GM18499 (cell line): ENCODE measurements around the gene PARVA.

ENCODE experiments used
- ATAC-seq: cut with Tn5 transposase; IDR thresholded peaks from one replicate; pipeline ENCODE4 v1.9.1; 2021; ENCODE audit warnings: moderate number of reproducible peaks; ENCODE audit not compliant: insufficient read depth, unreplicated experiment

Gene PARVA

DNA sequence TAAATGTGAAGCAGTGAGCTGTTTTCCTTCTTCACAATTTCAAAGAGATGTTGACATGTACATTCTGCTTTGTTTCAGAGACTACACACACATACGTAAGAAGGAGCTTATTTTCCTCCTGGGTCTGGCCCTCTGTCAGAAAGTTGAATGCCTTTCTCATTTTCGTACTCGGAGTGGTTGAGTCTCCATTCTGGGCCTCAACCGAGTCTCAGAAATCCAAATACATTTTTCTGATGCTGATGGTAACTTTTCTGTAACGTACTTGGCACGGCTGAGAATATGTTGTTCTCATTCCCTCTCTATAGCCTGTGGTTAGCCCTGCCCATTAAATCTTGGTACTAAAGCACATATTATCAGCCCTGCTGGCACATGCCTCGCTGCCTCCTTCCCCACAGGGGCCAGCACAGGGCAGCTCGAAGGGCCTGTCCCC lies 25.3 kb downstream of the PARVA start:
- ATAC-seq: no peak

DNA sequence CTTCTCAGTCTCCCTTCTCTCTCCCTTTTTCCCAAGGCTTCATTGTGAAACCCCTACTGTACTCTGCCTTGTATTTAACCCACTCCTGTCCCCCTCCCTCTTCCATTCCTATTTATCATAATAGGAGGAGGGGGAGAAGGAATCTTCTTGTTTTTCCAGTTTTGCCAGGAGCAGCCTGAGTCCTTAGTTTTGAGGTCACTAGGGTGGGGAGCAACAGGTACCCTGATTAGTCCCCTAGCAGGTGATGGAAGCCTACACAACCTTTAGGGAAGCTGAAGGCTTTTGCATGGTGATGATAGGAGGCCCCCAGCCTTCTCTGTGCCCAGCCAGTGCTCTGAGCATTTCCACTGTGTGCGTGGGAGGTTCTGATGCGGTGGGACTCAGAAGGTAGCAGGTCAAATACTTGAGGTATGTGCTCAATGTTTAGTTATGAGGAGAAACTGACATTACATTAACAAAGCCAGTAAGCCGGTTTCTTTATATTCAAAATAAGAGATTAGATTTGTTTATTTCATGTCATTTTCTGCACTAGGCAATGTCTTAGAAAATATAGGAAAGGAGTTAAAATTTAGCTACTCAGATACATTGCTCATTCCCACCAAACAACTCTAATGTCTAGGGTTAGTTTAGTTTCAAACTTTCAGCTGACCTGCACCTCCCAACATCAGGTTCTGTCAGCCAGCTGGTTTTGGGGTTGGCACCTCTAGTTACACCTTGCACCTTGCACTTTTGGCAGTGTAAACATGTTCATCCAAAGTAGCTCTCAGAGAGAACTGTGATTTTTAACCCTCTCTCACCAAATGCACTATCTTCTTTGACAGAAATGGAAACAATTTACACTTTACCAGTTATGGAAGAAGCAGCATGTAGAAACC lies 26.0 kb downstream of the PARVA start:
- ATAC-seq: no peak

DNA sequence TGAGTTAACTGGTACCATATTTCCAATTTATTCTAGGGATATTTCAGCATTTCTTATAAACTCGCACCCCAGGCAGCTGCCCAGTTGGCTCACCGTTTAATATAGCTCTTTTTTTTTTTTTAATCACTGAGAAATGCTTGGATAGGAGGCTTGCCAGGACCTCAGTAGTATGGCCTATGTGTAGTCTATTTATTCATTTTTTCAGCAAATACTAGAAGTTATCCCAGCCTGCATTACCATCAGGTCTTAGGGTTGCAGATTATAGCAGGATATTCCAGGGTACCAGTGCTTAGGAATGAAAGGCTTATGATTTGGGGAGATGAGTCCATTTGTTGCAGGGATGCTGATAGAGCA lies 26.6 kb downstream of the PARVA start:
- no peak for ATAC-seq

DNA sequence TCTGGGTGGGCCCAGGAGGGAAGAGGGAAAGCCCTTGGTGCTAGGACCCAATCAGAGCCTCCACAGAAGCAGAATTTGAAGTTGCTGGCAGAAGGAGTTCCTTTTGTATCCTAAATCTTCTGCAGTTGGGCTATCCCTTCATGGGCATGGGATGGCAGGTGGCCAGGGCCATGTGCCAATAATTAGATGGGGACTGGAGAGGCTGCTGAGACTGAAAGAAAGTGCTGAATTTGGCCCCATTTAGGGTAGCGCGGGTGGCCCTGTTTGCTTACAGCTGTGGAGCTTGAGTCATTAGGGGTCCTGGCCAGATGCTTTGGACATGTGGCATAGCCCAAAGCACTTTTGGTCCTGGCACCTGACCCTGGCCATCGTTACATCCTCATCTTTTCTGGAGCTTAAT lies 27.1 kb downstream of the PARVA start:
- no peak for ATAC-seq

DNA sequence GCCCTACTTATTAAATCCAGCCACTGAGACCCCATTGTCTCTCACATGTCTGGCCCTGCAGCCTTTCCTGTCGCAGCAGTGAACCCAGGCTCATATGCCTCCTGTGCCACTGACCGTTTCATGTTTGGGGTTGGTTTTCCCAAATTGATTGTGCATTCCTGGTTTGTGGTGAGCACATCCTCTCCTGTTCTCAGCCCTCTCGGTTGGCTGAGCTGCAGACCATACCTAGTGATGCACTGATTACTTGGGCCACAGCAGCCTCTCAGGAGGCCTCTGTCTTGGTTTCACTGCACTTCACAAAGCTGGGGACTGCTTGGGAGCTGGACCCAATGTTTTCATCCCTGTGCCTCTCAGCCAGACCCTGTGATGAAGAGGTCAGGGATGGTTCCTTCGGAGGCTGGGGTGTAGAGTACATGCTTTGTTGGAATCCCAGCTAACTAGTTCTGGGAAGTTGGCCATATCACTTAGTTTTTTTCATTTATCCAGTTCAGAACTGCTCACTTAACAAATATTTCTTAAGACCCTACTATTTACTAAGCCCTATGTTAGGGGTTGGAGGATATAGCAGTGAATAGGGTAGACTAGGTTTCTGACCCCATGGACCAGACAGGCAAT lies 30.9 kb downstream of the PARVA start:
- ATAC-seq: no peak

DNA sequence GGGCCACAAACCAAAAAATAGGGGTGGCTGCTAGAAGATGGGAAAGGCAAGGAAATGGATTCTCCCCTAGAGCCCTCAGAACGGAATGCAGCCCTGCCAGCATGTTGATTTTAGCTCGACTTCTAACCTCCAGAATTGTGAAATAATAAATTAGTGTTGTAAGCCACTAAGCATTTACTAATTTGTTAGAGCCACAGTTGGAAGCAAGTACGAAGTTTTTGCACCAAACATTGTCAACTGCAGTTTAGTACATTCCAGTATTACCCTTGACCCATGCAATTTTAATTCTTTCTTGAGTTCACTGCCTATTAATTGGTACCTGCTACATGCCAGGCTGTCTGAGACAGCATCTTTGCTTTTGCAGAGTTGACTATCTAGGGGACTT lies 32.2 kb downstream of the PARVA start:
- ATAC-seq: no peak

DNA sequence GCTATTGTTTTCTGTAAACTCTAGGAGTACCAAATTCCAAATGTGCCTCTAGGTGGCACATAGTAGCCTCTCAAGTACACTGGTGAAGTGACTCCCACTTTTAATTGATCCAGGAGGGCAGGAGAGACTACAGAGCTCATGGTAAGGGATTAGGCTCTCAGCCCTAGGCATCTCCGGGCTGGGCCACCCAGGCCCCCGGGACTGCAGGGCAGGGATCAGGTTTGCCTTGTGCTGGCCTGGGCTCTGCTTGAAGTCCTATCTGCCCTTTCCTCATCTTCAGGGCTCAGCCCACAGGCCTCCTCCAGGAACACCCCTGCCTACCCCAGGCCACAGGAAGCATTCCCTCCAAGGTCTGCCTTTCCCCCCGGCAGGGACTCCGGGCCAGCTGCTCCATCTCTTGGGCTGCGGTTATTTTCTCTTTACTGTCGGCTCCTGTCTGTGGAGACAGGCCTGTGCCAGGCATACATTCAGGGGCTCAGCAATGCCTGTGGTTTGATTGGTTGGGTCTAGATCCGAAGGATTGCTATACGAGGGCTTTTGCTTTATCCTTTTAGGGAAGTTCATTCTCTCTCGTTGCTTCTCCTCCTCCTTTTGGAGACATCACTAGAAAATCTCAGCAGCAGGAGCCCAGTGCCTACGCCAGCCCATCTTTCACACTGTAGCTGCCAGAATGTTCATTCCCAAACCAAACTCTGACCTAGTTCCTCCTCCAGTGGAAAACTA lies 32.8 kb downstream of the PARVA start:
- ATAC-seq: no peak

DNA sequence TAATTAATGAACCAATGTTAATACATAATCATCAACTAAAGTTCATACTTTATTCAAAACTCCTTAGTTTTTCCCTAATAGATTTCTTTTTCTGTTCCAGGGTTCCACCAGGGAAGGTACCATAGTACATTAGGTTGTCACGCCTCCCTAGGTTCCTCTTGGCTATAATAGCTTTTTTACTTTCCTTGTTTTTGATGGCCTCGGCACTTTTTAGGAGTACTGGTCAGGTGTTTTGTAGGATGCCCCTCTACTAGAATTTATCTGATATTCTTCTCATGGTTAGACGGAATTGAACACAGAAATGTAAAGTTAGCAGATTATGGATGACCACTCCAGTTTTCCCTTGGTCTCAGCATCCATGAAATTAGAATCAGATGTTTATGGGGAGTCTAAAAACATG lies 34.0 kb downstream of the PARVA start:
- no peak for ATAC-seq

DNA sequence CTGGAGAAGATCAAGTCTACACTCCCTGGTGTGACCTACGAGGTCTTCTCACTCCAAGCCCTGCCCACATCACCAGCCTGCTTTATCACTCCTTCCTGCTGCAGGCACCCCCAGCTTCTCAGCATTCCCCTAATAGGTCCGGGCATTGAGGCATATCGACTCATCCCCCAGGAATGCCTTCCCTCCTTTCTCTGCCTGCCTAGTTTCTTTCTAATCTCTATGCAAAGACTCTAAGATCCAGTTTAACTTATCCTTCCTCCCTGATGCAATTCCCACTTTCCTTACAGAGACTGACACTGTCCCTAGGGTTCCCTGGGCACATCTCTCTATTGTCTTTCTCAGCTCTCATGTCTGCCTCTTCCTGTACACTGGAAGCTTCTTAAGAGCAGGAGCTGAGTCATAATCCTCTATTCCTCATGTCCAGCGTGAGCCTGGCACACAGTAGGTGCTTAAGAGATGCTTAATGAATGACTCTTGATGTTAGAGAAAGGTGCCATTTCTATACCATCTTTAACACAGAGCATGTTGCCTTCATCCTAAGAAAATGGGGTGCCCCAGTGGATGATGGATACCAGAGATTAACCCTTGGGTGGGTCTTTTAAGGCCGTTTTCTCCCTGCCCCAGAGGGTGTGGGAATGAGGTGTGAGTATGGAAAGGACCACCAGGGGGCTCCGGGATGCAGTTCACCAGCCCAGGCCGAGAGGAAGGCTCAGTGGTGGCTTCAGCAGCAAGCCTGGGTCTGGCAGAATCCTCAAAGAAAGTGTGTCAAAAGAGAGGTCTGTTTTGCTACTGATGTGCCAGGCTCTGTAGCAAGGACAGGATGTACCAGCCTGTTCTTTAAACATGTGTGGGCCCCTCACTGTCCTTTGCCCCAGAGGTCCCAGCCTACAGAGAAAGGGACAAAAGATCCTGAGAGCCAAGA lies 34.7 kb downstream of the PARVA start:
- no peak for ATAC-seq

DNA sequence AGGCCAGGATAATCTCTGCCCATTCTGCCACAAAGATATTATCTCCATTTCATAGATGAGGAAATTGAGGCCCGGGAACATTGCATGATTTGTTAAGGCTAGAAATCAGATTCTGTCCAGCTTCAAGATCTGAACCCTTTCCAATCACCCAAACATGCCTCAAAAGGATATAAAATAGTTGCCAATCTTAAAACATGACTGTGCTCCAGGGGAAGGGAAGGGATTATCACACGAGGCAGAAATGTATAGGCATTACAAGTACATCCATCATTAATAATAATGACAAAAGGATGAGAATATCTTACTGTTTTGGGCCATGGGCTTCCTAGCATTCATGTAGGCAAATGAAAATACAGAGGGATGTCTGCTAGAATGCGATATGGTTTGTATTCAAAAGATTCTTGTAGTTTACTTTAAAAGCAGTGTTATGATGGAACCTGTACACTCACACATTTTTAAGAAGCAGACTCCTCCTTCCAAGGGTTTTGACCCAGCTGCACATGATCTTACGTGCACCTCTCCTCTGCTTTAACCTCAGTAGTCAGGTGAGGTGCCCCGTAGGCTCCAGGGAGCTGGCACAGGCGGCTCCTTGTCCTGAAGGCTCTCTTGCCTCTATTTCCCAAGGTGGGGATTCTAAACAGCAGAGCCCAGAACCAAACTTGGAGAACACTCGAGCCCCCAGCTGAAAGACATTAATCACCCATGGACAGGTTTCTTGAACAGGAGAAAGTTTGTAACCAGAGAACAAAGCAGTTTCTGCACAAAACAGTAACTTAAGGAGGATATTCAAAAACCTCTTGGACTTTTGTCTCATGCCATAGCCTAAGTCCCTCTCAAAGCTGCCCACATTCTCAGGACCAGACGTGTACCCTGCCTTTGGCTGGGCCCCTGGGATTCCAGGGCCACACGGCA lies 36.0 kb downstream of the PARVA start:
- ATAC-seq: no peak

DNA sequence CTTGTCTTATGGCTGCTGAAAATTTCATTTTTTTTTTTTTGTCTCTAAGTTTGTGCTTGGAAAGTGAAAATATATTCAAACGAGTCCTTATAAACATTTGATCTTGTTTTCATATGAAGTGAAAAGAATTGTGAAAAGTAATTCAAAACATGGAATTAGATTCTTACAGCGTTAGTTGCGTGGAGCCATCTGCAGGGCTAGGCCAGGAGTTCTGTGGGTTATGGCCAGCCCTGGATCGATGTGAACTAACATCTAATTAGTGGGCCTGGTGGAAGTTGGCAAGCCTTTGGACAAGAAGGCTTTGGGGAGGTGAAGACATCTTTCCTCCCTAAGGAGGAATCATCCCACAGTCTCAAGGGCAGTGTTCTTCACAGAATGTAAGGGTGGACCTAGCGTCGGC lies 37.2 kb downstream of the PARVA start:
- ATAC-seq: no peak

DNA sequence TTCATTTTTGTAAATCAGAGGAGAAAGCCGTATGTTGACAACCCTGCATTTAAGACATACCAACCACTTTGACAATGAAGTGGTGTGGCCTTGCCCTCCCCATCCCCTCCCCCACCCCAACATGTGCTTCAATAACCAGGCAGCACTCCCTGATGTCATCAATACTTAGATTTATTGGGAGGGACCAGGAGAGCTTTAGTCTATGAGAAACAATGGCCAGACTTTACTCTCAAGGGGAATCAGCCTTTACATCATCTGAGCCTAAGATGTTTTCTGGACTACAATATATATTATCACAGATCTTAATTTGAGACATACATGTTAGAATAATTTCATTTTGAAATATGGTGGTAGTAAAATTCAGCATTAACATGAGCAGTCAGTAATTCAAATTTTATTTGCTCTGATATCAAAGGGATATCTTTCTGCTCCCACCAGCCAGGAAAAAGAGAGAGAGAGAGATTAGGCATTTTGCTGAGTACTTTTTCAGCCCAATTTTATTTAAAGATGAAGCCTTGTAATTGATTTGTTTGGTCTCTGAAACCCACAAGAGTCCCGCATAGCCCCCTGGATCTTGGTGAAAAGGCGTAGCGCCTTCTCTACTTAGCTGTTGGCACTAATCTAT lies 38.1 kb downstream of the PARVA start:
- no peak for ATAC-seq

DNA sequence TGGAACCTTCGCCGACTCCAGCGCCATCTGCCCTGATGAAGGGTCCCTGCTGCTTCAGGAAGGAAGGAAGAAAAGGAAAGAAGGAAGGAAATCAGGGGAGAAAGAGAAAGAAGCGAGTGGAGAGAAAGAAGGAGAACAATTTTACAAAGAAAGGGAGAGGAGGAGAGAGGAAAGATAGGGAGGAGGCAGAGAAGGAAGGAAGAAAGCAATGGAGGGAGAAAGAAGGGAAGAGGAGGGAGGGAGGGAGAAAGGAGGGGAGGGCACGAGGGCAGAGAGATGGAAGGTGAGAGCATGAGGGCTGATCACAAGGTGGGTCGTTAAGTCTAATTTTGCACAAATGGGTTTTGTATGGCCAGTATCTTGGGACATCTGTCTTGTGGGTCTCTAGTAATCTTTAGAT lies 39.2 kb downstream of the PARVA start:
- no peak for ATAC-seq

DNA sequence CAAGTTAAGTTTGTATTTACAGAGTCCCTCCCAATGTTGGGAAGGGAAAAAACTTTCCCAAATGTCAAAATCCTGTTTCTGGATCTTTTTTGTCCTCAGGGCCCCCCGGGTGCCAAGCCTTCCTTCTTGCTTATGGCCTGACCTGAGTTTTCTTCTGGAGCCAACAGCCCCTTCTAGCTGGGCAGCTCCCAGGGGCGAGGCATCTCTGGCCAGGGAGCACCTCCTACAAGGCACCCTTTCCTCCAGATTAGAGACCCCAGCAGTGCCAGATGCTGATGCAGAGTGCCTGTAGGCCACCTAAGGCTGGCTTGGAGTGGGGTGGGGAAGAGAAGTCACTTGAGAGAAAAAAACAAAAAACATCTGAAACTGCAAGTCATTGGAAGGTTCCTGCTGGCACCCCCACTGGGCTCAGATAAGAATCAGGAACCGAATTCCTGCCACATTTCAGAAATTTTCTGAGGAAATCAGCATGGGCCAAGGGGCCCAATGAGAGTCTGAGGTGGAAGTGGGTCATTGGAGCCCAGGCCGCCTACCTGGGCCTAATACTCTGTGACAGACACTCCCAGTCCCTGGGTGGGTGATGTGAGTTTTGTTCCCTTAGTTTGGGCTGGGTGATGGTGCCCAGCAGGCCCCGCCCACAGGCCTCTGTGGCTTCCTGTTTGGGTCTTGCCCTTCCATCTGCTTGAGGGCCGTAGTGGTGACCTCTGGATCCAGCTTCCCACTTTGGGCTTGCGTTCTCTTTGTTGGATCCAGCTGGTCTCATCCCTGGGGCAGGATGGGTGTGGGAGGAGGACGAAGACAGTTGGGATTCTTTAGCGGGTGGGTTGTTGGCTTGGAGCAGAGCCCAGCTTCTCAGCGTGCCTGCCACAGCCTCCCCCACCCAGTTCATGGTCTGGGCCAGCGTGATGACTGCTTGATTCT lies 40.6 kb downstream of the PARVA start:
- no peak for ATAC-seq

DNA sequence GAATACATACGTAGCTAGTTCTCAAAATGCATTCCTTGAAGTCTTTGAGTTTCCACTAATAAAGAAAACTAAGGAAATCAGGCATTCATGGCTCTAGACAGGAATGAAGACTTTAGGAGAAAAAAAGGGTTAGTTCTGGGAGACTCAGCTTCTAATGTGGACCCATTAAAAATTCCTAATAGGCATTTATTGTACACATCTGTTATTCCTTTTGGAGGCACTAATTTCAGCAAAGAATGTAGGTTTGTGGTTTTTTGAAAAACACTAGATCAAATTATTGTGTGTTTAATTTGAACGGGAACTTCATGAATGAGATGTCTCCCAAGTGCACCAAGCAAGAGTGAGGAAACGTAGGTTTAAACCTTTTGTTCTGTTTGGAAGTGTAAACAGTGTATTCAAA lies 42.7 kb downstream of the PARVA start:
- ATAC-seq: no peak

DNA sequence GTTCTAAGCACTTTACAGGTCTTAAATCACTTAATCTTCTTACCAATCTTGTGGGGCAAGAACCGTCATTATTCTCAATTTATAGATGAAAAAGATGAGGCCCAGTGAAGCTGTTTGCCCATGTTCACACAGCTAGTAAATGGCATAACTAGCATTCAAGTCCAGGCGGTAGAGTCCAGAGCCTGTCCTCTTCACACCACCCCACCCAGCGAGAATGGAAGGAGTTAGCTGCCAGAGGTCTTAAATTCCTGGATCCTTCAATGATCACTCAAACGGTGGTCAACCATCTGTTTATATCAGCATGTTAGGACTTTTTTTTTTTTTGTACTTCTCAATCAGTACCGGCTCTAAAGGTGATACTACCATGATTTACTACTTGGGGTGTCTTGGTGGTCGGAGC lies 43.3 kb downstream of the PARVA start:
- no peak for ATAC-seq

DNA sequence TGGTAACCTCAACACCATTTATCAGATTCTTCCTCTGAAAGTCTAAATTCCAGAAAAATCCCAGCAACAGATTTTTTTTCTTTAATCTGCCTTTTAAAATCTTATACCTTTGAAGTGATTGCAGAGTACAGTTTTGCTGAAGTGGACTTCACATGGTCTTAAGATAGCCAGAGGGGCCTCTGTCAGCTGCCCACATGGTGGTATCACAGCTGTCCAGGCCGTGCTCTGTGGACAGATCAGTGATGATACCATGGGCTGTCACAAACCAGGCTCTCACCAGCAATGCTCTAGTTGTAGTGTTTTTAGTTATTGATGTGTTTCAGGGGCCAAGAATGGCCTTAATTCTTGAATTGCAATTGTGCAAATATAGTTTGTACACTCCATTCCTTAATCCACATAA lies 44.0 kb downstream of the PARVA start:
- no peak for ATAC-seq

DNA sequence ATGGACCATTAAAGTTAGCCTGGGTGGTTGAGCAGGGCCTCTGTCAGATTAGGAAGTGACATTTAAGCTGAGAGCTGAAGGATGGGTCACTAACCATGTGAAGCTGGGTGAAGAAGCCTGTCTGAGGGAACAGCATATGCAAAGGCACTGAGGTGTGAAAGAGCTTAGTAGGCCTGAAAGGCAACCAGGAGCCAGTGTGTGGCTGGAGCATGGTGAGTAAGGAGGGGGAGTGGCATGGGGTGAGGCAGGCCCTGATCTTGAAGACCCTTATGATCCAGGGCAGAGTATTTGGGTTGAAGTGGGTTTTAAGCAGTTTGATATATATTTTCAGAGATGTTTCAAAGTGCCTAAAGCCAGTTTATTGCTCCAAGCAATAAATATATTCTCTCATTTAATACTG lies 48.8 kb downstream of the PARVA start:
- ATAC-seq: no peak
